ENCODE results near the gene SH3D19. TPM values are rescaled to one million over a fixed set of nuclear protein-coding genes. Genes with fewer than 3 reads are reported as not detected.
"Not testable (repeated sequence)": the region's sequence is repeated elsewhere in the genome, so short reads cannot be mapped to it uniquely, and the experiment has no call there.

The SH3D19 gene
- total RNA-seq, 2 experiments from 2014 or later = not detected

GRCh38 chr4:151143162-151143561 is 182.2 kb downstream of the SH3D19 start:
- Mint-ChIP-seq H3K4me3 (no peak overlapping the region), H3K9me3 (ENCODE audit: low read depth) (no peaks in the 10 kb centered on the region), H3K27me3 (no peaks in the 10 kb centered on the region), H3K27ac (no peak overlapping the region), H3K4me1 (no peaks in the 10 kb centered on the region), H3K36me3 (ENCODE audit: low read depth) (no peaks in the 10 kb centered on the region)
- POLR2A ChIA-PET = interaction anchor here (0.6 to 0.9 kb wide), 2 partner anchors 18 to 40 kb away, joined by 3 to 7 read pairs; no protein-coding TSS in a partner anchor
- ATAC-seq = peak; percentile 26
- DNase-seq = no peak
- intact Hi-C loops (cut with DNase I, micrococcal nuclease) = no loop called here
- CTCF ChIA-PET = interaction anchor here (0.5 to 1.5 kb wide), 3 partner anchors 11 to 195 kb away, joined by 3 read pairs; no protein-coding TSS in a partner anchor

DNA sequence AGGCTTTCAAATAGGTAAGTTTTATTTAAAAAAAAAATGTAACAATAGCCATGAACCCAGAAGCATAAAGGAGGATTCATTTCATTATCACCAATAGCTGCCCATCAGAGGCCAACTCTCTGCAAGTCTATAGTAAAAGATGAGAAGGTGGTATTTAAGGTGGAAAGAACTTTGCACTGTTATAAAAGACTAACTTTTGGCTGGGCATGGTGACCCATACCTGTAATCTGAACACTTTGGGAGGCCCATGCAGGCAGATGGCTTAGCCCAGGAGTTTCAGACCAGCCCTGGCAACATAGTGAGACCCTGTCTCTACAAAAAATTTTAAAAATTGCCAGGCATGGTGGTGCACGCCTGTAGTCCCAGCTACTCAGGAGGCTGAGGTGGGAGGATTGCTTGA is 182.6 kb downstream of the SH3D19 start:
- CTCF ChIA-PET = interaction anchor here (1.5 kb wide), 1 partner anchor 10 kb away, joined by 3 read pairs; no protein-coding TSS in a partner anchor

DNA sequence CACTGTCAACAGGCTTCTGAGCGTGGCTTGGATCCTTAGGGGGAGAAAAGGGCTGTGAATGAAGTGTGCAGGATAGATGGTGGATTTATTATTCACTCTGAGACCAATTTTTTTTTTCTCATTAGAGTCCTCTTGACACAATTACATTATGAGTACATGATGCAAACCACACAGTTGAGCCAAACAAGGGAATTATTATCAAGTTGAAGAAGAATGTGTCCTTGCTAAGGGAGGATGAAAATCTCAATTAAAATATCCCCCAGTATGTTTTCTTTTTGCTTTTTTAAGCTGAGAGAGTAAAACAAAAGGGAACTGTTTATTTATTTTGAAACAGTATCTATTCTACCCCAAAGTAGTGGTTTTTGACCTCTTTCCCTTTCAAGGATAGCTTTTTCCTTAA is 185.6 kb downstream of the SH3D19 start:
- DNase-seq = no peak
- ChIA-PET POLR2A (no interaction called here), CTCF (interaction anchor here (1.1 to 1.2 kb wide), 2 partner anchors 12 to 22 kb away, joined by 3 to 4 read pairs; no protein-coding TSS in a partner anchor)
- Mint-ChIP-seq H3K36me3 (ENCODE audit: low read depth) (no peaks in the 10 kb centered on the region), H3K27ac (no peak overlapping the region), H3K4me1 (no peaks in the 10 kb centered on the region), H3K9me3 (ENCODE audit: low read depth) (no peaks in the 10 kb centered on the region), H3K4me3 (no peak overlapping the region), H3K27me3 (no peaks in the 10 kb centered on the region)
- ATAC-seq = no peak
- intact Hi-C loops (cut with DNase I, micrococcal nuclease) = no loop called here

More for the DNA sequence above, 182.6 kb downstream of the SH3D19 start:
- H3K27ac Mint-ChIP-seq = no peak overlapping the region
- no peaks in the 10 kb centered on the region for H3K36me3 Mint-ChIP-seq (ENCODE audit: low read depth)
- no peaks in the 10 kb centered on the region for H3K9me3 Mint-ChIP-seq (ENCODE audit: low read depth)
- no peaks in the 10 kb centered on the region for H3K4me1 Mint-ChIP-seq
- DNase-seq (no peak), ATAC-seq (no peak)
- POLR2A ChIA-PET = interaction anchor here (0.9 kb wide), 1 partner anchor 18 kb away, joined by 3 read pairs; no protein-coding TSS in a partner anchor
- intact Hi-C loops (cut with DNase I, micrococcal nuclease) = no loop called here
- H3K27me3 Mint-ChIP-seq = no peaks in the 10 kb centered on the region
- H3K4me3 Mint-ChIP-seq = no peak overlapping the region

GRCh38 chr4:151136048-151136447 is 189.4 kb downstream of the SH3D19 start:
- H3K36me3 Mint-ChIP-seq (ENCODE audit: low read depth); H3K9me3 Mint-ChIP-seq (ENCODE audit: low read depth); H3K4me3 Mint-ChIP-seq; ATAC-seq; POLR2A ChIA-PET; H3K4me1 Mint-ChIP-seq; H3K27ac Mint-ChIP-seq; H3K27me3 Mint-ChIP-seq; CTCF ChIA-PET; intact Hi-C loops (cut with DNase I, micrococcal nuclease); DNase-seq: not testable (repeated sequence)

- no peaks in the 10 kb centered on the region for H3K27me3 Mint-ChIP-seq
- H3K36me3 Mint-ChIP-seq (ENCODE audit: low read depth) = no peaks in the 10 kb centered on the region
- H3K4me3 Mint-ChIP-seq = no peak overlapping the region
- ChIA-PET POLR2A (no interaction called here), CTCF (no interaction called here)
- H3K4me1 Mint-ChIP-seq = no peaks in the 10 kb centered on the region
- H3K9me3 Mint-ChIP-seq (ENCODE audit: low read depth) = no peaks in the 10 kb centered on the region
- ATAC-seq (no peak), DNase-seq (no peak)
- intact Hi-C loops (cut with DNase I, micrococcal nuclease) = no loop called here
- H3K27ac Mint-ChIP-seq = no peak overlapping the region
Observed at GRCh38 chr4:151133311-151133710, 192.1 kb downstream of the SH3D19 start.

DNA sequence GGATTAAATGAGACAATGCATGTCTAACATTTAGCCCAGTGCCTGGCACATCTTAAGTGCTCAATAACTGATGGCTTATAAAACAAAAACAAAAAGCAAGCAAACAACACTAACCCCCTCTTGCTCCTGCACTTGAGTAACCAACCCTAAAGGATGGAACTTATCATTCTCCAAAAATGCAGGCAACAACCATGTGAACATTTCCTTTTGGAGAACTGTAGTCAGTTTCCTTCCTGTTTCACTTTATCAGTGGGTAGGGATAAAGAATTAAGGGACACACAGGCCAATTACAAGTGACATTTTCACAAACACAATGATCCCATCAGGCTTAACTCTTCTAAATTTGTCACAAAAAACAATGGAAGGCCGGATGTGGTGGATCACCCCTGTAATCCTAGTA is 195.6 kb downstream of the SH3D19 start:
- no peak overlapping the region for H3K4me3 Mint-ChIP-seq
- ATAC-seq = no peak
- intact Hi-C loops (cut with DNase I, micrococcal nuclease) = no loop called here
- no peak overlapping the region for H3K27ac Mint-ChIP-seq
- no peaks in the 10 kb centered on the region for H3K4me1 Mint-ChIP-seq
- CTCF ChIA-PET = interaction anchor here (1.2 kb wide), 1 partner anchor 13 kb away, joined by 4 read pairs; no protein-coding TSS in a partner anchor
- H3K27me3 Mint-ChIP-seq = no peaks in the 10 kb centered on the region
- DNase-seq = no peak
- POLR2A ChIA-PET = interaction anchor here (0.7 kb wide), 1 partner anchor 765 kb away, joined by 3 read pairs; no protein-coding TSS in a partner anchor
- H3K36me3 Mint-ChIP-seq (ENCODE audit: low read depth) = no peaks in the 10 kb centered on the region
- H3K9me3 Mint-ChIP-seq (ENCODE audit: low read depth) = no peaks in the 10 kb centered on the region

DNA sequence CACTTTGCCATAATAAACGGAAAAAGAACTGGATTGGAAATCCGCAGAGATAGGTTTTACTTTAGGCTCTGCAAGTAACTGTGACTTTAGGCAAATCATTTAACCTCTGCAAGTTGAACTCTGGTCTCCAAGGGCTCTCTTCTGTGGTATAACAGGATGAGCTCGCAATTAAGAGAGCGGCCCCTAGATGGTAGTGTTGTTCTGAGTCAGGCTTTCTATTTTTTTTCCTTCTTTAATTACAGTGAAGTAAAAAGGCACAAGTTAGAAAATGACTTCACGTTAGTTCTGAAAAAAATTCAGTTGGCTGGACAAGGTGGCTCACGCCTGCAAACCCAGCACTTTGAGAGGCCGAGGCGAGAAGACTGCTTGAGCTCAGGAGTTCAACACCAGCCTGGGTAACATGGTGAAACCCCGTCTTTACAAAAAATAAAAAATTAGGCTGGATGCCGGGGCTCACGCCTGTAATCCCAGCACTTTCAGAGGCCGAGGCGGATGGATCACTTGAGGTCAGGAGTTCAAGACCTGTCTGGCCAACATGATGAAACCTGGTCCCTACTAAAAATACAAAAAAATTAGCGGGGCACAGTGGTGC is 207.9 kb downstream of the SH3D19 start:
- Mint-ChIP-seq H3K36me3 (ENCODE audit: low read depth) (no peaks in the 10 kb centered on the region), H3K27me3 (no peaks in the 10 kb centered on the region), H3K4me3 (no peak overlapping the region), H3K9me3 (ENCODE audit: low read depth) (no peaks in the 10 kb centered on the region), H3K27ac (no peak overlapping the region), H3K4me1 (peaks cover 8% of the 10 kb centered on the region)
- intact Hi-C loops (cut with DNase I, micrococcal nuclease) = loop anchor here (1.0 to 5.0 kb wide), 4 partner anchors 160 to 487 kb away; partner anchors contain the start of gene PRSS48 (in 1 of the 2)
- DNase-seq (peak; percentile 74), ATAC-seq (peak; percentile 72)
- ChIA-PET CTCF (interaction anchor here (0.7 to 1.9 kb wide), 20 partner anchors 9 to 527 kb away, joined by 3 to 13 read pairs (median 4); partner anchors contain the start of genes LRBA and RPS3A), POLR2A (interaction anchor here (0.6 to 1.0 kb wide), 3 partner anchors 13 to 428 kb away, joined by 3 to 4 read pairs (median 3); no protein-coding TSS in a partner anchor)

GRCh38 chr4:151114986-151115385 is 210.4 kb downstream of the SH3D19 start:
- no peaks in the 10 kb centered on the region for H3K27me3 Mint-ChIP-seq
- H3K9me3 Mint-ChIP-seq (ENCODE audit: low read depth) = no peaks in the 10 kb centered on the region
- DNase-seq = no peak
- H3K36me3 Mint-ChIP-seq (ENCODE audit: low read depth) = peaks cover 2% of the 10 kb centered on the region
- CTCF ChIA-PET = interaction anchor here (0.9 to 1.0 kb wide), 2 partner anchors 13 to 15 kb away, joined by 3 to 8 read pairs; no protein-coding TSS in a partner anchor
- no peak for ATAC-seq
- H3K4me3 Mint-ChIP-seq = no peak overlapping the region
- H3K27ac Mint-ChIP-seq = no peak overlapping the region
- POLR2A ChIA-PET = interaction anchor here (0.6 to 3.3 kb wide), 4 partner anchors 11 to 535 kb away, joined by 3 to 15 read pairs (median 4); no protein-coding TSS in a partner anchor
- intact Hi-C loops (cut with DNase I, micrococcal nuclease) = loop anchor here (5.0 kb wide), 2 partner anchors 162 to 247 kb away; partner anchors contain the start of gene PRSS48 (in 1 of the 2)
- peaks cover 4% of the 10 kb centered on the region for H3K4me1 Mint-ChIP-seq

DNA sequence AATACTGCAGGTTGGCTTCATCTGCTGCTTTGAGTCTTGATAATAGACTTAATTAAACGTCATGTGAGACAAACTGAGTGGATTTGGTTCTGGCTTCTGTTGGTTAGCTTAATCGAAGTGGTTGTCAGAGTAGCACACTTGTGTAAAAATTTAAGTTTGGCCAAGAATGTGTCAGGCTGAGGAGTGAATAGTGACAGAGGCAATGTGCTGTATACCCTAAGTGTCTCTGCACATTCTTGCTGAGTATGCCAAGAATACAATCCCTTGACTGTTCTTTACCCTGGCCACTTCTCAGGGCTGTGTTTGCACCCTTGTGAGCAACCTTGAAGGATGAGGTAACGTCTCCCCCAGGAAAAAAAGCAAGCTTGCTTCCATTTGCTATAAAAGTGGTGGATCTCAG is 211.1 kb downstream of the SH3D19 start:
- no peaks in the 10 kb centered on the region for H3K9me3 Mint-ChIP-seq (ENCODE audit: low read depth)
- DNase-seq = no peak
- H3K36me3 Mint-ChIP-seq (ENCODE audit: low read depth) = peaks cover 2% of the 10 kb centered on the region
- H3K4me1 Mint-ChIP-seq = peaks cover 4% of the 10 kb centered on the region
- H3K27me3 Mint-ChIP-seq = no peaks in the 10 kb centered on the region
- ChIA-PET POLR2A (interaction anchor here (0.6 to 3.3 kb wide), 4 partner anchors 10 to 536 kb away, joined by 3 to 15 read pairs (median 6); no protein-coding TSS in a partner anchor), CTCF (interaction anchor here (0.9 to 1.0 kb wide), 2 partner anchors 12 to 14 kb away, joined by 3 to 8 read pairs; no protein-coding TSS in a partner anchor)
- no peak overlapping the region for H3K27ac Mint-ChIP-seq
- intact Hi-C loops (cut with DNase I, micrococcal nuclease) = no loop called here
- H3K4me3 Mint-ChIP-seq = no peak overlapping the region
- no peak for ATAC-seq

GRCh38 chr4:151110236-151110635 is 215.2 kb downstream of the SH3D19 start:
- Mint-ChIP-seq H3K36me3 (ENCODE audit: low read depth) (peaks cover 30% of the 10 kb centered on the region), H3K27ac (no peak overlapping the region), H3K4me1 (peaks cover 3% of the 10 kb centered on the region), H3K27me3 (no peaks in the 10 kb centered on the region), H3K4me3 (no peak overlapping the region), H3K9me3 (ENCODE audit: low read depth) (no peaks in the 10 kb centered on the region)
- CTCF ChIA-PET = no interaction called here
- POLR2A ChIA-PET = no interaction called here
- DNase-seq (no peak), ATAC-seq (no peak)
- intact Hi-C loops (cut with DNase I, micrococcal nuclease) = no loop called here

DNA sequence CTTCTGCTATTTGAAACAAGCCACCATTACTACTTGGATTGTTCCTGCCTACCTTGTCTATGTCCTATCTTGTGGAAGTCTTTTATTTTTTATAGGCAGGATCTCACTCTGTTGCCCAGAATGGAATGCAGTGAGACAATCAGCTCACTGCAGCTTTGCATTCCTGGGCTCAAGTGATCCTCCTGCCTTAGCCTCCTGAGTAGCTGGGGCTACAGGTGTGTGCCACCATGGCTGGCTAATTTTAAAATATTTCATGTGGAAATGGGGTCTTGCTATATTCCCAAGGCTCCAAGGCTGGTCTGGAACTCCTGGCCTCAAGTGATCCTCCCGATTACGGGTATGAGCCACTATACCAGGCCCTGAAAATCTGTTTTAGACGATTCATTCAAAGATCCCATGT is 218.3 kb downstream of the SH3D19 start:
- POLR2A ChIA-PET = no interaction called here
- no peak for ATAC-seq

More for the DNA sequence above, 218.3 kb downstream of the SH3D19 start:
- no peak overlapping the region for H3K27ac Mint-ChIP-seq
- no peak for DNase-seq
- CTCF ChIA-PET = no interaction called here
- H3K4me1 Mint-ChIP-seq = peaks cover 22% of the 10 kb centered on the region
- H3K9me3 Mint-ChIP-seq (ENCODE audit: low read depth) = no peaks in the 10 kb centered on the region
- no peak overlapping the region for H3K4me3 Mint-ChIP-seq
- intact Hi-C loops (cut with DNase I, micrococcal nuclease) = no loop called here
- no peaks in the 10 kb centered on the region for H3K27me3 Mint-ChIP-seq
- peaks cover 52% of the 10 kb centered on the region for H3K36me3 Mint-ChIP-seq (ENCODE audit: low read depth)

Measured in activated CD4-positive, alpha-beta T cell treated with anti-CD3 and anti-CD28 coated beads for 36 hours (primary cell).